DOHH2 (cell line): Measurements from ENCODE around the gene FBXO2.

Experiments used
- EZH2phosphoT487 ChIP-seq: fragments of 200-600 bp; sonication (generic); IDR thresholded peaks from 2 replicates; pipeline ENCODE4 v1.6.1; 2017; ENCODE audit warnings: borderline replicate concordance, mild to moderate bottlenecking, antibody characterized with exemption, low read length, moderate library complexity, mixed read lengths
- TF ChIP-seq, protein P1 (sequence below): fragments of 200-600 bp; sonication (generic); IDR thresholded peaks from one replicate; pipeline ENCODE4 v1.5.1; 2014; ENCODE audit warnings: antibody characterized with exemption, mild to moderate bottlenecking, low read depth, low read length; ENCODE audit not compliant: poor library complexity, severe bottlenecking

DNA sequence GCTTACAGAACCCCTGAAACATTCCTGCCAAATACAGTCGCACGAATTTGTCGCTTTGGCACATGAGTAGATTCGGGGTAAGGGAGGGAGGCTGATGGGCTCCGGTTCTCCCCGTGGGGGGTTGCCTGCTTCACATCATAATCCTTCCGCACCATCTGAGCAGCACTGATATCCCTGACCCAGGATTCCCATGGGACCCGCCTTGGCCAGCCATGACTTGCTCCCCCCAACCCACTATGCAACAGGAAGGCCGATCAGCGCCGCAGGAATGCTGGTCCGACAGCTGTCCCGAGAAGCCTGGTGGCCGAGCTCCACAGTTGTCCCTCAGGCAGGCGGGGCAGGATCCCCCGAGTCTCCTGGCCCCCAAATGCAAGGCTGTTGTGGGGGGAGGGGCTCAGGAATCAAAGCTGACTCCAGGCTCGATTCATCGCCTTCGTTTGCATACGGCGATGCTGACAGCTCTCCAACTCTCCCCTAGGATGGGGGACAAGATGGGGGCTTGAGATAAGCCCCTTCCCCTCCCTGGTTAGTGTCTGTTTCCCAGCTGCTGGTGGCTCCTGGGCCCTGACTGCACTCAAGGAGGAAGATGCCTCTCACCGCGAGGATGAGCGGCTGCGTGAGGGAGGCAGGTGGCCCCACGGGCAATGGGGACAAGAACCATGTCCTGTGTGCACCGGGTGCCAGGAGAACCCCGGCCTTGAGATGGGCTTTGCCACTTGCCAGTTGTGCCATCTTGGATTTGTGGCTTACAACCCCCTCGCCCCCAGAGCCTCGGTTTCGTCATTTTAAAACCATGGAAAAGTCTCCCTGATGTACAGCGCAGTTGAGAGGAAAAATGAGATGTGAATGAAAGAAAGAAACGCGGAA is 46.6 kb upstream of the FBXO2 start:
- TF ChIP-seq, protein P1, sequence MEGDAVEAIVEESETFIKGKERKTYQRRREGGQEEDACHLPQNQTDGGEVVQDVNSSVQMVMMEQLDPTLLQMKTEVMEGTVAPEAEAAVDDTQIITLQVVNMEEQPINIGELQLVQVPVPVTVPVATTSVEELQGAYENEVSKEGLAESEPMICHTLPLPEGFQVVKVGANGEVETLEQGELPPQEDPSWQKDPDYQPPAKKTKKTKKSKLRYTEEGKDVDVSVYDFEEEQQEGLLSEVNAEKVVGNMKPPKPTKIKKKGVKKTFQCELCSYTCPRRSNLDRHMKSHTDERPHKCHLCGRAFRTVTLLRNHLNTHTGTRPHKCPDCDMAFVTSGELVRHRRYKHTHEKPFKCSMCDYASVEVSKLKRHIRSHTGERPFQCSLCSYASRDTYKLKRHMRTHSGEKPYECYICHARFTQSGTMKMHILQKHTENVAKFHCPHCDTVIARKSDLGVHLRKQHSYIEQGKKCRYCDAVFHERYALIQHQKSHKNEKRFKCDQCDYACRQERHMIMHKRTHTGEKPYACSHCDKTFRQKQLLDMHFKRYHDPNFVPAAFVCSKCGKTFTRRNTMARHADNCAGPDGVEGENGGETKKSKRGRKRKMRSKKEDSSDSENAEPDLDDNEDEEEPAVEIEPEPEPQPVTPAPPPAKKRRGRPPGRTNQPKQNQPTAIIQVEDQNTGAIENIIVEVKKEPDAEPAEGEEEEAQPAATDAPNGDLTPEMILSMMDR = no peak
- no peak for TF ChIP-seq EZH2phosphoT487
